IPS-20b (cell line): ENCODE measurements around the gene CCNY.

Experiments
- H3K27ac ChIP-seq: one replicate; pipeline ENCODE4 v1.5.1; 2013; ENCODE audit warnings: low read length
- H3K27me3 ChIP-seq: 2 replicates; pipeline ENCODE4 v1.6.1; 2013; ENCODE audit warnings: mild to moderate bottlenecking, low read length, inconsistent platforms; ENCODE audit not compliant: insufficient read depth
- H3K36me3 ChIP-seq: 2 replicates; pipeline ENCODE4 v1.6.1; 2013; ENCODE audit warnings: low read depth, mild to moderate bottlenecking, inconsistent platforms, low read length, moderate library complexity; ENCODE audit not compliant: insufficient read depth
- H3K4me1 ChIP-seq: 2 replicates; pipeline ENCODE4 v1.6.1; 2013; ENCODE audit warnings: mild to moderate bottlenecking, control low read depth, inconsistent platforms, low read length, moderate library complexity; ENCODE audit not compliant: insufficient read depth
- H3K4me3 ChIP-seq: 2 replicates; pipeline ENCODE4 v1.5.1; 2013; ENCODE audit warnings: mild to moderate bottlenecking, low read length, inconsistent platforms
- H3K9ac ChIP-seq: 2 replicates; pipeline ENCODE4 v1.6.1; 2013; ENCODE audit warnings: low read depth, mild to moderate bottlenecking, inconsistent platforms, low read length, moderate library complexity
- H3K9me3 ChIP-seq: 2 replicates; pipeline ENCODE4 v1.6.1; 2013; ENCODE audit warnings: mild to moderate bottlenecking, low read depth, low read length, inconsistent platforms; ENCODE audit not compliant: insufficient read depth

The CCNY gene

DNA sequence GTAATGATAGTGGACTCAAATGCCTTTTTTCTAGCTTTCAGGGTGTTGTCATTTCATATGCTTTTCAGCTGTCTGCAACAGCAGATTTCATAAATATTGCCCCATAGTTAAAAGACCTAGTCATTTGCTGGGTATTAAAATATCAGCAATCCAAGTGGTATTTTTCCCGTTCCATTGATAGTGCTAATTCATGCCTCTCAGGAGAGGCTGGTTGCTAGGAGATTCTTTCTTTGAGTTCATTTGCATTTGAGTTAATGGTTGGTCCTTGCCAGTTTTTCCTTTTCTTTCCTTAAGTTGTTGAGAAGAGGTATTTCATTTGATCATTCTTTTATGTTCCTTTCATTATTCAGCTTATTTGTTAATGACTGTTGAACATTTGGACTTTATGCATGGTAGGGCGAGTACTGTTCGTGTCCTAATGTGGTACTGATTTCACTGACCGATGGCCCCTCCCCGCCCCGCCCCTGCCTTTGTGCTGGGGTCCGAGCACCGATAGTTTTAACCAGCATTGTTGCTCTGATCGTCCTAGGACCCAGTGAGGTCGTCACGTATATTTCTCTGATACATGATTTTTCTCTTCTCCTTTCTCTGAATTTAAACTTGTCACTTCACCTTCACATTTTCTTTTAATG is 128.6 kb downstream of the CCNY start:
- Histone ChIP-seq H3K27ac (peak overlapping the region; percentile 22), H3K9ac (peak overlapping the region; percentile 52; the same call in 1 of the 2 replicates), H3K27me3 (no peaks in the 10 kb centered on the region), H3K4me3 (peak overlapping the region; percentile 66), H3K4me1 (peaks cover 54% of the 10 kb centered on the region), H3K36me3 (no peaks in the 10 kb centered on the region), H3K9me3 (no peaks in the 10 kb centered on the region)

GRCh38 chr10:35465673-35466072 is 129.4 kb downstream of the CCNY start:
- Histone ChIP-seq H3K4me1 (peaks cover 61% of the 10 kb centered on the region), H3K36me3 (no peaks in the 10 kb centered on the region), H3K27ac (peak overlapping the region; percentile 22), H3K27me3 (no peaks in the 10 kb centered on the region), H3K9me3 (no peaks in the 10 kb centered on the region), H3K9ac (peak overlapping the region; percentile 52; the same call in 1 of the 2 replicates), H3K4me3 (peak overlapping the region; percentile 66)

- Histone ChIP-seq H3K27ac (peak overlapping the region; percentile 22), H3K4me1 (peaks cover 62% of the 10 kb centered on the region), H3K9ac (peak overlapping the region; percentile 52; the same call in 1 of the 2 replicates), H3K27me3 (no peaks in the 10 kb centered on the region), H3K9me3 (no peaks in the 10 kb centered on the region), H3K36me3 (no peaks in the 10 kb centered on the region), H3K4me3 (no peak overlapping the region)
Measured at GRCh38 chr10:35466170-35466569, 129.9 kb downstream of the CCNY start.

DNA sequence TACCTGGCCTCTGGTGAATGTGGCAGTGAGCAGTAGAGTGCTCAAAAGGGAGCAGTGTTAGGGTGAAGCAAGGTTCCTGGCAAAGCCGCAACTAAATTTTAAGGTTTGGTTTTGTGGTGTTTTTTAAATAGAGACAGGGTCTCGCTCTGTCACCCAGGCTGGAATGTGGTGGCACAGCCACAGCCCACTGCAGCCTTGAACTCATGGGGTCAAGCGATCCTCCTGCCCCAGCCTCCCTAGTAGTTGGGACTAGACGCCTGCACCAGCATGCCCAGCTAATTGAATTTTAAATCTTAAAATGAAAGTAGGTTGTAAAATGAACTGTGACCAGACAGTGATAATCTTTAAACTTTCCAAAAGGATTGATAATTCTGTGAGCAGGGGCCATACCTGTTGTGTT is 130.4 kb downstream of the CCNY start:
- H3K9me3 ChIP-seq, result no peaks in the 10 kb centered on the region
- H3K4me1 ChIP-seq, result peaks cover 66% of the 10 kb centered on the region
- H3K36me3 ChIP-seq, result no peaks in the 10 kb centered on the region
- no peak overlapping the region for H3K4me3 ChIP-seq
- no peaks in the 10 kb centered on the region for H3K27me3 ChIP-seq
- H3K27ac ChIP-seq, result no peak overlapping the region
- no peak overlapping the region for H3K9ac ChIP-seq

DNA sequence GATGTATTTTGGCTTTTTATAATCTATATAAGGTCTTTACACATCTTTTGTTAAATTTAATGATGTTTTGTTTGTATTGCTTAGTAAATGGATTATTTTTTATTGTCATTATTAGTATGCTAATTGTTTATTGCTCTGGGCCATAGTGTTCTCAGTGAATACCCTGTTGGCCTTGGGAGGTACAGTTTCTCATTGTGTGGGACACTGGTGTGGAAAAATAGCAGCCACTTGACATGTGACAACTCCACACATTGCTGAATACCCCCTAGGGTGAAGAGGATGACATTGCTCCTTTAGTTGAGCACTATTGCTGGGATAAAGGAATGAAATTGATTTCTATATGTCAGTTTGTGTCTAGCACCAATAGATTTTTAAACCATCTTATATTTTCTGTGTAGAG is 130.9 kb downstream of the CCNY start:
- H3K4me1 ChIP-seq, result peaks cover 65% of the 10 kb centered on the region
- no peaks in the 10 kb centered on the region for H3K27me3 ChIP-seq

GRCh38 chr10:35470248-35470924 is 134.1 kb downstream of the CCNY start:
- no peaks in the 10 kb centered on the region for H3K9me3 ChIP-seq
- H3K27ac ChIP-seq, result no peak overlapping the region
- no peak overlapping the region for H3K9ac ChIP-seq
- peak overlapping the region; percentile 17; the same call in 1 of the 2 replicates for H3K4me3 ChIP-seq
- H3K27me3 ChIP-seq, result no peaks in the 10 kb centered on the region
- no peaks in the 10 kb centered on the region for H3K36me3 ChIP-seq
- H3K4me1 ChIP-seq, result peaks cover 46% of the 10 kb centered on the region

More for the DNA sequence above, 130.9 kb downstream of the CCNY start:
- Histone ChIP-seq H3K4me3 (no peak overlapping the region), H3K36me3 (no peaks in the 10 kb centered on the region), H3K27ac (no peak overlapping the region), H3K9ac (no peak overlapping the region), H3K9me3 (no peaks in the 10 kb centered on the region)

- no peaks in the 10 kb centered on the region for H3K9me3 ChIP-seq
- H3K36me3 ChIP-seq, result no peaks in the 10 kb centered on the region
- H3K4me3 ChIP-seq, result no peak overlapping the region
- H3K27ac ChIP-seq, result no peak overlapping the region
- H3K9ac ChIP-seq, result no peak overlapping the region
- no peaks in the 10 kb centered on the region for H3K27me3 ChIP-seq
- H3K4me1 ChIP-seq, result peaks cover 40% of the 10 kb centered on the region
Measured at GRCh38 chr10:35470925-35471315, 134.6 kb downstream of the CCNY start.

DNA sequence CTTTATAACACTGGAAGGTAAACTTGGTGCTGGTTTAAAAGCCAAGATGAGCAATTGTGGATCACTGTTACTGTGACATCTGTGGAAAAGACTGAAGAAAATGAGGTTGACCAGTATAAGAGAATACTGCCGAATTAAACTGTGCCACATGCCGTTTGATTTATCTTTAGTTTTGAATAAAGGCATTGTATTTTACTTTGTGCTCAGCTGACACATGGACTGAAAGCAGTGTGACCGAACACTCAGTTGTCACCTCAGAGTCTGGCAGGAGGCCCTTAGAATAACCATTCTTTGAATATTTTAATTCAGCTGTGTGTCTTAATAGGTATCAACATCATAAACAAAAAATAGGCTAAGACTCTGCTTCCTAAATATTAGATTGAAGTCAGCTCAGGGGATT is 135.1 kb downstream of the CCNY start:
- no peak overlapping the region for H3K4me3 ChIP-seq
- no peaks in the 10 kb centered on the region for H3K27me3 ChIP-seq
- peaks cover 35% of the 10 kb centered on the region for H3K4me1 ChIP-seq
- H3K9ac ChIP-seq, result no peak overlapping the region
- no peak overlapping the region for H3K27ac ChIP-seq
- H3K36me3 ChIP-seq, result no peaks in the 10 kb centered on the region
- no peaks in the 10 kb centered on the region for H3K9me3 ChIP-seq

DNA sequence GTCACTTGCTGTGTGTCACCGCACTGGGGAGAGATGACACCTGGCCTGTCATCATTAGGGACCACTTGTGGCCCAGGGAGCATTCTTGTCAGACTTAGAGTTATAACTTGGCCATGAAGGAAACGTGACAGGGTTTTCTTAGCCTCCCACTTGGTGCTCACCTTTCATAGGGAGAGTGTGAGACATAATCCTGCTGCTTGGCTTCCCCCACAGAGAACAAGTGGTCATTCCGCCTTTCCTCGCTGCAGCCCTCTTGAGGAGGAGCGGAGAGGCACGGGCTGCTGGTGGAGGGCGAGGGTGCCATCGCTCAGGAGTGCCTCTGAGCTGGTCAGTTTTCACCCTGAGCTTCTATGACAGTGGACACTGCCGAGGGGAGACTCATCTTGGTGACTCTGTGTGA is 143.8 kb downstream of the CCNY start:
- Histone ChIP-seq H3K9me3 (no peaks in the 10 kb centered on the region), H3K27ac (no peak overlapping the region), H3K9ac (no peak overlapping the region), H3K27me3 (no peaks in the 10 kb centered on the region), H3K36me3 (no peaks in the 10 kb centered on the region), H3K4me3 (no peak overlapping the region), H3K4me1 (no peaks in the 10 kb centered on the region)

DNA sequence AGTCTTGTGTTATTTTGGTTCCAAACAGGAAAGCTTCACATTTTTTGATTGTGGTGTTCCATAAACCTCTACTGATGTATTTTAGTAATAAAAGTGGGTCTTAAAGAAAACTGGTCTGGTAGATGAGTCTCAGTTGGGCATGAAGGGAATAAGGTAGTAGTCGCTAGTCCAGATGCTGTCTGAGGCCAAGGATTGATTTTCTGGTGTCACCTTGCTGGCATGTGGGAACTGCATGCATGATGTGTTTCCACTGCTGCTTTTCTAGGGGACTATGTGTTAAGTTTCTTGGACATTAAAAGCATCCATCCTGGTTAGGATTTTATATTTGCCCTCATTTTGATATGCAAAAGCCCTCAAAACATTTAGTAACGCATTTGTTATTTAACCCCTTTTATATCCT is 145.1 kb downstream of the CCNY start:
- Histone ChIP-seq H3K9me3 (no peaks in the 10 kb centered on the region), H3K9ac (no peak overlapping the region), H3K4me3 (no peak overlapping the region), H3K36me3 (no peaks in the 10 kb centered on the region), H3K27ac (no peak overlapping the region), H3K27me3 (no peaks in the 10 kb centered on the region), H3K4me1 (no peaks in the 10 kb centered on the region)

GRCh38 chr10:35486297-35486990 is 150.1 kb downstream of the CCNY start:
- no peaks in the 10 kb centered on the region for H3K27me3 ChIP-seq

More at GRCh38 chr10:35486297-35486990, 150.1 kb downstream of the CCNY start:
- H3K27ac ChIP-seq, result no peak overlapping the region
- H3K4me1 ChIP-seq, result no peaks in the 10 kb centered on the region
- no peak overlapping the region for H3K9ac ChIP-seq
- no peaks in the 10 kb centered on the region for H3K36me3 ChIP-seq
- no peaks in the 10 kb centered on the region for H3K9me3 ChIP-seq
- no peak overlapping the region for H3K4me3 ChIP-seq
